ENCODE data around the gene FAM219A.

- TF ChIP-seq CTCF (IDR thresholded peaks at IDR 0.05; ENCODE audit: insufficient read depth, low read length, poor library complexity, severe bottlenecking): no peak
- TF ChIP-seq EZH2phosphoT487 (conservative IDR thresholded peaks at IDR 0.05; ENCODE audit: low read length): no peak
Measured at GRCh38 chr9:34458959-34459340, 580 bp upstream of the FAM219A start.

Data from SU-DHL-6 (cell line).